H1 (cell line): Measurements from ENCODE around the gene HIGD1B. TPM values are rescaled to one million over a fixed set of nuclear protein-coding genes. Genes with fewer than 3 reads are reported as not detected.
A peak's percentile ranks its signal among the peaks of the same experiment; 100 is the strongest.

Experiments
- CTCF ChIA-PET: fragments of 300-600 bp; sonication (Branson Sonifier 250); formaldehyde crosslinking; loops from one replicate; lab custom pipeline; 2021; ENCODE audit not compliant: partially characterized antibody; lab: Charles Lee
- POLR2A ChIA-PET: fragments of 300-600 bp; sonication (Branson Sonifier 250); formaldehyde crosslinking; loops from one replicate; lab custom pipeline; 2021; ENCODE audit warnings: inconsistent platforms; ENCODE audit not compliant: partially characterized antibody; lab: Charles Lee
- DNase-seq, 2 experiments: peaks; one replicate each; pipeline versions ENCODE4 v3.0.0 to v3.0.0-alpha.2; 2010 to 2022; ENCODE audit warnings: low spot score in 2 of 2, low read depth in 1 of 2, mixed read lengths in 1 of 2
- FAIRE-seq: peaks from 2 replicates; lab custom pipeline; 2011; peaks lifted over from hg19 to GRCh38; lab: Jason Lieb, UNC
- H2AFZ ChIP-seq: 2 replicates; pipeline ENCODE4 v1.8.1; 2012; ENCODE audit warnings: low read length, inconsistent platforms
- H2AK5ac ChIP-seq: 2 replicates; pipeline ENCODE4 v1.6.1; 2013; ENCODE audit warnings: low read depth, low read length
- H2BK120ac ChIP-seq: replicated peaks from 2 replicates; pipeline ENCODE3; 2013; ENCODE audit warnings: low read depth, low read length, inconsistent platforms
- H2BK12ac ChIP-seq: 2 replicates; pipeline ENCODE4 v1.6.1; 2013; ENCODE audit warnings: low read depth, low read length
- H2BK15ac ChIP-seq: 2 replicates; pipeline ENCODE4 v1.6.1; 2013; ENCODE audit warnings: low read length
- H2BK20ac ChIP-seq: 2 replicates; pipeline ENCODE4 v1.6.1; 2013; ENCODE audit warnings: low read length
- H2BK5ac ChIP-seq: 2 replicates; pipeline ENCODE4 v1.6.1; 2013; ENCODE audit warnings: low read depth, low read length
- H3K14ac ChIP-seq: 2 replicates; pipeline ENCODE4 v1.6.1; 2013; ENCODE audit warnings: inconsistent platforms; ENCODE audit not compliant: insufficient read length
- H3K18ac ChIP-seq: 2 replicates; pipeline ENCODE4 v1.6.1; 2013; ENCODE audit warnings: low read length; ENCODE audit errors: extremely low read depth
- H3K23ac ChIP-seq: 2 replicates; pipeline ENCODE4 v1.6.1; 2013; ENCODE audit warnings: inconsistent platforms; ENCODE audit not compliant: insufficient read length
- H3K23me2 ChIP-seq: 2 replicates; pipeline ENCODE4 v1.6.1; 2013; ENCODE audit warnings: low read depth, low read length
- H3K27ac ChIP-seq: 2 replicates; pipeline ENCODE4 v1.6.1; 2011; ENCODE audit warnings: low read depth, low read length, inconsistent platforms
- H3K27me3 ChIP-seq, 4 experiments: replicated peaks in 1 of 4; 1 replicate in 1 of 4; 2 replicates in 3 of 4; pipeline versions ENCODE4 v1.6.1 to v1.8.1; 2011 to 2013; ENCODE audit warnings: low read length in 3 of 4, mild to moderate bottlenecking in 3 of 4, inconsistent platforms in 2 of 4, mixed read lengths in 2 of 4, moderate library complexity in 1 of 4; ENCODE audit not compliant: control insufficient read depth in 3 of 4, insufficient read depth in 3 of 4; ENCODE audit errors: extremely low read depth in 1 of 4
- H3K36me3 ChIP-seq, 4 experiments: 2 replicates each; pipeline versions ENCODE4 v1.6.1 to v1.8.1; 2011 to 2013; ENCODE audit warnings: mild to moderate bottlenecking in 4 of 4, low read length in 3 of 4, moderate library complexity in 2 of 4, control low read depth in 1 of 4, inconsistent platforms in 1 of 4; ENCODE audit not compliant: insufficient read depth in 4 of 4, control insufficient read depth in 2 of 4
- H3K4ac ChIP-seq: replicated peaks from 2 replicates; pipeline ENCODE3; 2013; ENCODE audit warnings: low read length, low read depth, mixed read lengths, inconsistent platforms; ENCODE audit not compliant: insufficient read length
- H3K4me1 ChIP-seq, 4 experiments: replicated peaks in 1 of 4; 1 replicate in 1 of 4; 2 replicates in 3 of 4; pipeline versions ENCODE4 v1.6.1 to v1.8.1; 2011 to 2013; ENCODE audit warnings: low read length in 3 of 4, inconsistent platforms in 2 of 4, mixed read lengths in 1 of 4; ENCODE audit not compliant: insufficient read depth in 4 of 4, control insufficient read depth in 3 of 4
- H3K4me2 ChIP-seq, 2 experiments: 2 replicates each; pipeline versions ENCODE4 v1.6.1 to v1.8.1; 2011 to 2013; ENCODE audit warnings: low read depth in 2 of 2, low read length in 2 of 2, control low read depth in 1 of 2, inconsistent platforms in 1 of 2, mild to moderate bottlenecking in 1 of 2; ENCODE audit not compliant: insufficient read depth in 1 of 2
- H3K4me3 ChIP-seq, 4 experiments: fragments of 200-600, 300-600 bp in 1 of 4; sonication (generic), shearing (Covaris generic), sonication (Bioruptor Twin) in 1 of 4; 2 replicates each; pipeline versions ENCODE4 v1.5.1 to v1.8.1; 2011 to 2016; ENCODE audit warnings: low read length in 4 of 4, low read depth in 3 of 4, control low read depth in 2 of 4, inconsistent platforms in 2 of 4, mild to moderate bottlenecking in 2 of 4, mixed read lengths in 1 of 4, moderate library complexity in 1 of 4; ENCODE audit not compliant: insufficient read depth in 2 of 4; ENCODE audit errors: extremely low read depth in 1 of 4
- H3K56ac ChIP-seq: replicated peaks from 2 replicates; pipeline ENCODE3; 2013; ENCODE audit warnings: low read depth, mild to moderate bottlenecking, mixed read lengths, low read length, inconsistent platforms; ENCODE audit not compliant: insufficient read length
- H3K79me1 ChIP-seq: 2 replicates; pipeline ENCODE4 v1.6.1; 2013; ENCODE audit warnings: low read depth, low read length, control low read depth
- H3K79me2 ChIP-seq, 2 experiments: 2 replicates each; pipeline versions ENCODE4 v1.6.1 to v1.8.1; 2012 to 2013; ENCODE audit warnings: low read length in 2 of 2, mild to moderate bottlenecking in 2 of 2, inconsistent platforms in 1 of 2; ENCODE audit not compliant: insufficient read depth in 2 of 2, control insufficient read depth in 1 of 2
- H3K9ac ChIP-seq, 4 experiments: replicated peaks in 1 of 4; 1 replicate in 1 of 4; 2 replicates in 3 of 4; pipeline versions ENCODE4 v1.6.1 to v1.8.1; 2011 to 2013; ENCODE audit warnings: low read depth in 3 of 4, low read length in 3 of 4, control low read depth in 2 of 4, mild to moderate bottlenecking in 2 of 4, moderate library complexity in 2 of 4, inconsistent platforms in 1 of 4; ENCODE audit errors: extremely low read depth in 1 of 4
- H3K9me3 ChIP-seq, 2 experiments: 2 replicates each; pipeline versions ENCODE4 v1.6.1 to v1.8.1; 2012 to 2013; ENCODE audit warnings: mild to moderate bottlenecking in 2 of 2, moderate library complexity in 2 of 2, control low read depth in 1 of 2, inconsistent platforms in 1 of 2, low read depth in 1 of 2, low read length in 1 of 2, mixed read lengths in 1 of 2; ENCODE audit not compliant: insufficient read depth in 2 of 2
- H4K20me1 ChIP-seq, 2 experiments: replicated peaks in 1 of 2; 2 replicates each; pipeline versions ENCODE3 to v1.8.1; 2011 to 2013; ENCODE audit warnings: inconsistent platforms in 2 of 2, low read length in 2 of 2, mild to moderate bottlenecking in 1 of 2; ENCODE audit not compliant: insufficient read depth in 2 of 2, control insufficient read depth in 1 of 2
- H4K5ac ChIP-seq: 2 replicates; pipeline ENCODE4 v1.6.1; 2013; ENCODE audit warnings: low read length, low read depth, mixed read lengths, inconsistent platforms; ENCODE audit not compliant: insufficient read length
- H4K8ac ChIP-seq: 2 replicates; pipeline ENCODE4 v1.8.0; 2013; ENCODE audit warnings: mild to moderate bottlenecking, moderate library complexity, low read length, inconsistent platforms; ENCODE audit not compliant: insufficient read depth; ENCODE audit errors: extremely low read depth
- H4K91ac ChIP-seq: replicated peaks from 2 replicates; pipeline ENCODE3; 2013; ENCODE audit warnings: low read length, mixed read lengths, inconsistent platforms; ENCODE audit not compliant: insufficient read length
- CHD1 ChIP-seq: IDR thresholded peaks from 2 replicates; pipeline ENCODE4 v1.6.1; 2012; ENCODE audit warnings: low read depth, low read length, improper control_type of control experiment
- FOSL1 ChIP-seq: IDR thresholded peaks from 2 replicates; pipeline ENCODE4 v1.6.1; 2011; ENCODE audit warnings: mild to moderate bottlenecking, low read depth, low read length, moderate library complexity; ENCODE audit not compliant: insufficient read depth
- KDM4A ChIP-seq: IDR thresholded peaks from one replicate; pipeline ENCODE4 v1.7.1; 2012; ENCODE audit warnings: low read depth, mild to moderate bottlenecking, moderate library complexity, low read length, inconsistent platforms; ENCODE audit not compliant: severe bottlenecking
- RXRA ChIP-seq: IDR thresholded peaks from 2 replicates; pipeline ENCODE4 v1.6.1; 2011; ENCODE audit warnings: low read depth, mild to moderate bottlenecking, low read length, moderate library complexity; ENCODE audit not compliant: insufficient read depth
- TAF1 ChIP-seq: IDR thresholded peaks from 2 replicates; pipeline ENCODE4 v1.6.1; 2011; ENCODE audit warnings: mild to moderate bottlenecking, low read depth, low read length
- ZNF274 ChIP-seq: IDR thresholded peaks from 2 replicates; pipeline ENCODE4 v1.7.0; 2012; ENCODE audit warnings: low read length, borderline replicate concordance; ENCODE audit errors: extremely low read depth
- WGBS, 2 experiments: shearing (Covaris generic) in 1 of 2; methylation state at CpG; one replicate each; pipeline versions ENCODE4 v1.1.6 to v1.1.7; 2013 to 2015; ENCODE audit warnings: low lambda C conversion rate in 2 of 2, mixed read lengths in 2 of 2, inconsistent platforms in 1 of 2, low coverage in 1 of 2, missing lambda C conversion rate in 1 of 2; ENCODE audit not compliant: insufficient replicate concordance in 2 of 2, insufficient coverage in 1 of 2, insufficient read length in 1 of 2; ENCODE audit errors: extremely low coverage in 1 of 2, missing lambda C conversion rate in 1 of 2; 5-methylcytosine and 5-hydroxymethylcytosine counted together
- polyA plus RNA-seq, 7 experiments: library from polyadenylated mRNA; depleted of rRNA in 3 of 7; stranded (reverse) in 5 of 7; unstranded in 2 of 7; fragments of >200 nt in 5 of 7; fragments of 200-250 nt in 2 of 7; gene quantifications; 1 replicate in 5 of 7; 2 replicates in 1 of 7; 4 replicates in 1 of 7; pipeline versions ENCODE4 v1.2.1 to v1.2.3, GENCODE V29; 2011 to 2013; ENCODE audit warnings: missing spikeins in 2 of 7, mixed read lengths in 2 of 7
- total RNA-seq: library from RNA; stranded (reverse); fragmentation: NEBNext Ultra II Directional; extraction: Animal tissue kit (Norgen Biotek cat#: 25700); gene quantifications from 2 replicates; pipeline ENCODE4 v1.2.1, GENCODE V29; 2021

The HIGD1B gene
- total and polyA plus RNA-seq, 2 of the 8 experiments (the other 6 are each of a cell fraction or from before 2014, with no cell fraction given), result not detected

- TF ChIP-seq TAF1, result no peak
- no peak for TF ChIP-seq RXRA
- no peak for TF ChIP-seq FOSL1
- no peak for TF ChIP-seq CHD1
- TF ChIP-seq ZNF274, result no peak
- no peak for TF ChIP-seq KDM4A
- Histone ChIP-seq H3K79me2 (no peaks in the 10 kb centered on the region), H3K4me3 (no peak overlapping the region), H3K27ac (no peak overlapping the region), H4K91ac (no peak overlapping the region), H2BK20ac (no peak overlapping the region), H3K23me2 (no peaks in the 10 kb centered on the region), H4K5ac (no peak overlapping the region), H4K20me1 (peaks cover 0 to 1% of the 10 kb centered on the region in 2 experiments), H3K4ac (no peak overlapping the region), H3K18ac (no peak overlapping the region), H2BK15ac (no peak overlapping the region), H3K23ac (no peak overlapping the region), H2AK5ac (no peak overlapping the region), H2AFZ (no peak overlapping the region), H3K79me1 (no peaks in the 10 kb centered on the region), H3K9ac (peak overlapping the region in 1 of 4 experiments; percentile 31; a peak in 2 of 7 replicates), H3K14ac (no peak overlapping the region), H2BK12ac (no peak overlapping the region), H2BK120ac (no peak overlapping the region), H3K36me3 (peaks cover 20 to 48% (median 41%) of the 10 kb centered on the region in 4 experiments), H3K4me2 (no peak overlapping the region), H3K9me3 (no peaks in the 10 kb centered on the region), H3K27me3 (no peaks in the 10 kb centered on the region), H2BK5ac (no peak overlapping the region), H3K4me1 (peaks cover 0 to 6% (median 3%) of the 10 kb centered on the region in 4 experiments; a peak in 4 of 7 replicates), H4K8ac (no peak overlapping the region), H3K56ac (no peak overlapping the region)
- DNase-seq (no peak), FAIRE-seq (no peak)
- 89% methylated on average over 7 of the region's 7 CpGs; no CpG with 5 or more reads in 1 of the 2 experiments for WGBS, 2 experiments
- ChIA-PET POLR2A (interaction anchor here (1.2 to 2.7 kb wide), 4 partner anchors 11 to 75 kb away, joined by 3 to 15 read pairs (median 4); no protein-coding TSS in a partner anchor), CTCF (interaction anchor here (12.4 to 28.4 kb wide), 2 partner anchors 12 to 75 kb away, joined by 142 to 577 read pairs; no protein-coding TSS in a partner anchor)
These were observed 2.3 kb downstream of the HIGD1B start for GRCh38 chr17:44850025-44850424.
